NCI-H2107 treated with DMSO at 0.1 percent for 48 hours (cell line): ENCODE data around the gene GALNT15.

ENCODE experiments used
- DNase-seq: peaks from one replicate; lab custom pipeline; 2025; ENCODE audit not compliant: unreplicated experiment; lab: John Stamatoyannopoulos, UW

GALNT15 gene

DNA sequence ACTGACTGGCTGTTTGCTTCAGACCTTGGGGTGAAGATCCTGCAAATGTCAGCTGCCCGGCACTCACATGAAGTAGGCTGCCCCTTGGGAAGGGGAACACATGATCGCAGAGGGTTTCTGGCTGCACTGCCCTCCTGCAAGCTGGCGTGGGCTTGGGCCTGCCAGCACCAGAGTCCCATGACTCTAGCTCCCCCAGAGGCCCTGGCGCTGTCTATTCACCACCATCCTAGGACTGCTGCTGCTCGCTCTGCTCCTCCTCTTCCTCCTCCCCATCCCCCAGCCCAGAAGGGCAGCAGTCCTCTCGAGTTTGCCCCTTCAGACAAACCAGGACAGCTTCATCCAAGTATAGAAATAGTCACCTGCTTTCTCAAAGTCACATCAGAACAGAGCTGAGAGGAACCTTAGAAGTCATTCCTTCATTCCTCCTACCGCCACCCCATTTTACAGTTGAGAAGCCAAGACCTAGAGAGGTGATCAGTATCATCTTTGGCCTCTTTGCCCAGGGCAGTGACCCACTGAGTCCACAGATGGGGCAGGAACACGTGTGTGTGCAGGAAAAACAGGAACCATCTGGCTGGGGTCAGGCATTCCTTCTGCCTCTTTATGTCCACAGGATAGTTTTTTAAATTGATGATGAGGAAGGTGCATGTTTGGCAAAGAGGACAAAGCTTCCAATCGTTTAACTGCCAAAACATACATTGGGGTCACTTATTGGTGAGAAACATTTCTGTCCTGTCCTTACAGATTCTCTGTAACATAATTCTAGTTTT lies 77.0 kb downstream of the GALNT15 start:
- DNase-seq, result no peak

DNA sequence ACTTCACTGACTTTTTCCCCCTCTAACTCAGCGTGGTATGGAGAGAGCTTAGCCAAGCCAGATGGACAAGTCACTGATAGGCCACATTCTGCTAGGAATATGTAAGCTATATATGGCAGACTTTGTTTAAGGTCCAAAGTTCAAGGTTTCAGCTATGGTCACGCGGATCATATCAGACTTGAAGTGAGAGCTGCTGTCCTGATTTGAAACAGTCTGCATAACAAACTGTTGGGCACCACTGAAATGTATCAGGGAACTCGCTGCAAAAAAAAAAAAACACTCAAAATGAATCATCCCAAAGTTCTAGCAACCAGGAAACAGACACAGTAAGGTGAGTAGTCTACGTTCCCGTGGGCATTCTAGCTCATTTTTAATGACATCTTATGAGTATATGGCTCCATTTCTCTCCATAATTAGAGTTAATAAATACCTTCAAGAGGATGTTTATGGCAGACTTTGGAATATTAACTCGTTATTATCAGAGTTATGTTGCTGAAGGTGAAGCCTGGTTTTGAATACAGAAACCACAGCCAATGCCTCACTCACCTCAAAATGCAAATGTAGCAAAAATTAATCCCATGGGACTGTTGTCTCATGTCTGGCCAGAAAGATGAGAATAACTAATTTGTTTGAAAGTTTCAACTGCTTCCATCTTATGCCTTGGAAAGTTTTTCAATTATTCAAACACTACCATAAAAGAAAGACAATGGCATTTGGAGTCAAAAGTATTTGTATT lies 77.9 kb downstream of the GALNT15 start:
- DNase-seq, result no peak

- no peak for DNase-seq
These were observed 78.5 kb downstream of the GALNT15 start for GRCh38 chr3:16252988-16253387.

DNA sequence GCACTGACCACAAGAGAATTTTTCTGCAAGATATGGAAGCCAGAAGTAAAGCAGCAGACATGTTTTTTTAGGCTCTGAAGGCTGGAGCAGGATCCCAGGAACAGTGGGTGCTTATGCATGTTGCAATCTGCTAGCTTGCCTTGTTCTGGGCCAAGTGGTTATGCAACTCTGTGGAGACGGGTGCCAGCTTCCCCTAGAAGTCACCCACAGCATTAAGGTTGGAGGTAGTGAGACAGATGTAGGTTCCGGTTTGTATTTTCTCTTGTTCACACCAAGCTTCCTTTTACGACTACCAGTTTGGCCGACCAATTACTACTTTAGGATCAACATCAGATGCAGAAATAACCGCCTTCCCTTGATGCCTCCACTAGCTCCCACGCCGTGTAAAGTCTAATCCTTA lies 79.1 kb downstream of the GALNT15 start:
- DNase-seq, result no peak

DNA sequence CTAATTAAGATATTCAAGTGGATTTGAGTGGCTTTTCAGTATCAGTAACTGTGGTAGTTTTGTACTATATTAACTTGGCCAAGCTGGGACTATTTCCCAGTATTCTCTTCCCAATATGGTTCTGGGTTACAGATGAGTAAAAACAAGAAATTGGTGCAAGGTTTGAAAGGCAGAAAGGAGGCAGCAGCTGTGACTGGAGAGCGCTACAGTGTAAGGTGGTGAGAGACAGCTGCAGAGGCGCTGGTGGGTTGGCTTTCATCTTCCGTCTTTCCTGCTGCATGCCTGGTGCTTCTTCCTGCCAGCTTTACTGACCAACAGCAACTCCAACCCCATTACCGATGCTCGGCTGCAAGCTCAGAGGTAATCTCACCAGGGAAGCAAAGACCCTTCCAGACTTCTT lies 80.4 kb downstream of the GALNT15 start:
- DNase-seq, result peak; percentile 18

DNA sequence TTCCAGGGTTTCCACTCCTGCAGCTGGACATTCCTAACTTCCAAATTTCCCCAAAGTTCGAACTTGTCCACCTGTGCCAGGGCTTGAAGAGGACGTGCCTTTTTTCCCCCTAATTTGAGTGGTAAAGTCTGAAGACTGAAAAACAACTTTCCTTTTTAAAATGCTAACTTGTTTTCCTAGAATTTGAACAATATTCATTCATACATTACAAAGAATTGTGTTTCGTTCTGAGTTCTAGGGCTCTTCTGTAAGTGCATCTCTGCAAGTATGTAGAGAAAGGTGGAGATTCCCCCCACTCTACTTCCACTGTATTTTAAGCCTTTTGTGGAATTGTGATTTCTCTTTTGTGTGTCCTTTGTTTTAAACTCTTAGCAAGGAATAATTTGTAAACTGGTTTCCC lies 80.8 kb downstream of the GALNT15 start:
- no peak for DNase-seq

- DNase-seq, result peak; percentile 52
These were observed 81.2 kb downstream of the GALNT15 start for GRCh38 chr3:16255726-16256125.

DNA sequence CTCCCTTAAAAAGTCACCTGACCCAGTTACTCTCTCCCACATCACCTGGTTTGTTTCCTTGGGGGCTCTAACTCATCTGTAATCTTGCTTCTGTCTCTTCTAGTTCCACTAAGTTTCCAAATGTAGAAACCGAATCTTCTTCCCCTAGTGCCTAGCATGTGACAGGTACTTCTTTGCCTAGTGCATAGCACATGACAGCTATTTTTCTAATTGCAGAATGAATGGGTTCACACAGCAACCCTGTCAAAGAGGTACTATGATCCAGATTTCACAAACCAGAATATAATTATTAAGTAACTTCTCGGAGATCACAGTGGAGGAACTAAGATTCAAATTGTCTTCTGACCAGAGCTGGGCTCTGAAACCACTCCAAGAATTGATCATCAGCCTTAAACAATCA lies 82.8 kb downstream of the GALNT15 start:
- no peak for DNase-seq

DNA sequence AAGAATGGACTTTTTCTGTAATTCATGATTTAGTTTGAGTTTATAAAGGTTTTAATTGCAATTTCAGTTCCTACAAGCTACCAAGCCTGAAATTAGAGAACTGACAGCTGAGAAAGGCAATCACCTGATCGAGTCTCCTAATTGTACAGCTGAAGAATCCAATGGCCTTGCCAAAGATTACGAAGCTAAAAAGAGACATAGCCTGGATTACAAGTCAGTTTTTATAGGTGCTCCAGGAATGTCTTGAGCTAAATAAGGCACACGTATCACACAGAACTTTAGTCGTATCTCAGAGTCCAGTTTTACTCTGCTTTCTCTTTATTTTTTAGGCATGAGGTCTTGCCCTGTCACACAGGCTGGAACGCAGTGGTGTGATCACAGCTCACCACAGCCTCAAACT lies 83.7 kb downstream of the GALNT15 start:
- DNase-seq, result no peak

DNA sequence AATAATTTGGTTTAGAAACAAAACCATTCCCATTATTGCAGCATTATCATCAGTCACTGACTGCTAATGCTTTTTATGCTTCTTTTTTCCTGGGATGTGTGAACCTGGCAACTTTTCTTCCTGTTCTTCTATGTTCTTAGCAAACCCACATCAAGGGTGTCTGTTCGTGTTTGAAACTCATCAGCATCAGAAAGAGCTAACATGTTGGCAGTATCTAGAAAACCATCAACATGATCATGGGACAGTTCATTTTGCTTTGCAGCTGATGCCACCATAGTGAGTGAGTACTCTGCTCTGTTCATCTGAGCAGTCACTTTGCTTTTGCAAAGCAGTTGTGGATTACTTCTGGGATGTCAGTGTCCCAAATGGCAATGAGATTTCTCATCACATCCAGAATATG lies 84.4 kb downstream of the GALNT15 start:
- no peak for DNase-seq

- no peak for DNase-seq
These were observed 85.6 kb downstream of the GALNT15 start for GRCh38 chr3:16260046-16260445.

GRCh38 chr3:16262174-16262573 lies 87.7 kb downstream of the GALNT15 start:
- DNase-seq, result no peak

DNA sequence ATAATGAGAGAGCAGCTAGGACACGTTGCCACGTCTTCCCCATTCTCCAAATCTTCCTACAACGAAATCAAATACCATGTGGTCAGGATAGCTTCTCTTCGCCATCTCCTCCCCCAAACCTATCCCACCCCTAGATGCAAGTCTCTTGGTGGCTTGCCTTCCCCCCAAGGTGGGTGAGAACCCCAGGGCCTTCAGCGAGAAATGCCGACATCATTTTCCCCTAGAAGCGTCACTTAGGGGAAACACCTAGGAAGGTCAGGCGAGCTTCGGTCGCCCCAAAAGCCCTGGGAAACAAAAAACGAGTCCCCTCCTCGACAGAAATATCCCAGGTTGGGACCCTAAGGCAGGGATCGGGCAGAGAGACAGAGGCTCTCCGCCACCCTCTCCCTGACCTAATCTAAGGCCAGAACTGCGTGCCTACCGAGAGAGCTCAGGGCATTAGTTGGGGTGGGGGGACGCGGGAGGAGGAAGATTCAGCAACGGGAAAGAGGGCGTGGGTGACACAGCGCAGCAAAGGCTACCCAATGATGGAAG lies 89.8 kb downstream of the GALNT15 start:
- DNase-seq, result no peak

GRCh38 chr3:16264708-16265454 lies 90.4 kb downstream of the GALNT15 start, which contains the start of the genes DPH3 and OXNAD1:
Gene DPH3, minus strand, starts transcription at chr3:16264943. Its CDS starts 67 bp downstream, at chr3:16264876.
Gene OXNAD1, plus strand, starts transcription at chr3:16265212. Its CDS starts 5,741 bp downstream, at chr3:16270953.
- peak; percentile 80 for DNase-seq

- no peak for DNase-seq
These were observed 90.9 kb downstream of the GALNT15 start for GRCh38 chr3:16265455-16265786.

GRCh38 chr3:16266714-16267113 lies 92.2 kb downstream of the GALNT15 start:
- no peak for DNase-seq

DNA sequence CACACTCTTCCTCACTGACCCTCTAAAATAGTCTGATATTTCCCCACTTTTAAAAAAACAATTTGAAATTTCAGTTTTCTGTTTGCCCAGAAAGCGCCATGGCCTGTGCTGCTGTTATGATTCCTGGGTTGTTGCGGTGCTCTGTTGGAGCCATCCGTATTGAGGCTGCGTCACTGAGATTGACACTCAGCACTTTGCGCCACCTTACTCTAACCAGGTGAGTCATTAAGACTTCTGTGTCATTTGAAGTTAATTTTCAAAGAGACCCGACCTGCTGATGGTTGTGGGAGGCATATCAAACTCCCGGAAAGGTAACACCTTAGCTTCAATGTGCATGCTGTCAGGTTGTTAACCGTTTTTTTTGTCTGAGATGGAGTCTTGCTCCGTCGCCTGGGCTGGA lies 96.4 kb downstream of the GALNT15 start:
- DNase-seq, result no peak

- DNase-seq, result no peak
These were observed 98.1 kb downstream of the GALNT15 start for GRCh38 chr3:16272588-16272987.

GRCh38 chr3:16273867-16274266 lies 99.4 kb downstream of the GALNT15 start:
- no peak for DNase-seq

DNA sequence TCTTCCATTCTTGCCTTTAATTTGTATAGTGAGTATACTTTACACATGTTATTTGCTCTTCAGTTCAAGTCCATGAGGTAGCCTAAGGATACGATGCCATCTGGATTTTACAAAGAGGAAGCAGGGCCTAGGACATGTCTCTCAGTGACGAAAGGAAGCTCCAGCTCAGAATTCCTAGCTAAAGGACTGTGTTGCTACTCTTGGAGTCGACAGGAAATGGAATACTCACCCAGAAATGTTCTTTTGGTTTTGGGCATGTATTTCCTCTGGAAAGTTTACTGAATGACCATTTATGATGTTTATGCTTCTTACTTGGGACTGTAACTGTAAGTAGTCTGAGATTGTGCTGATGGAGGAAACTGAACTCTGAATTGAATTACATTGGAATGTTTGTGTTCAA lies 103.0 kb downstream of the GALNT15 start:
- no peak for DNase-seq

DNA sequence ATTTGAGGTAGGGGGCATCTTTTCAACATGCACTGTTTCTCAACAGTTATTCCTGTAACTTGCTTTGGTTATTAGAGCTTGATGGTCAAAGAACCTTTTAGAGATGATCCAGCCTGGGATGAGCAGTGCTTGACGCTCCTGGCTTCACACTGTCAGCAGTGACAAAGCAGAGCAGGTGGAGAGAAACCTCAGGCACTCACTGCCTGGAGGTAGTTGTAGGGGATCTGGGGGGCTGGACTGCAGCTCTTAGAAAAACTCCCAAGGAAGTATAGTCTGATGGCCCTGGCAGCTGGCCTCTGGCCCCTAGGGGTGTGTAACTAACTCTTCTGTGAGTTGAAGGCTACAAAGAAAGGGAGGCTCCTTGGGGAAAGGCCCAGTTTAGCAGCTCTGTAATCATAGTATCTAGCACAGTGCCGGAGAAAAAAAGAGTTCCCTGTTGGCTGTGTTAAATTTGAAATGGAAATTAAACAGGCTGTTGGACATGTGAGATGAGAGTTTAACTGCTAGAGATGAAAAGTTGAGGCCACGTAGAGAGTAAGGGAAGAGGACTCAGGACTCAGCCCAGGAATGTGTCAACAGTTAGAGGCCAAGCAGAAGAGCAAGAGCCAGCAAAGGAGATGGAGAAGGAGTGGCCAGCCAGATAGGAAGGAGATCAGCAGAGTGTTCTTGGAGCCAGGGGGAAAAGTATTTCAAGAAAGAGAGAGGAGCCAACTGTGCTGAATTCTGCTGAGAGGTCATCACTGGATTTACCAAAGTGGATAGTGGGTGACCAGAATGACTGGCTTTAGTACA lies 104.7 kb downstream of the GALNT15 start:
- no peak for DNase-seq
